Islet precursor cell (in vitro differentiated cells): ENCODE measurements around the gene TLE6.
"Not testable (repeated sequence)": the region's sequence is repeated elsewhere in the genome, so short reads cannot be mapped to it uniquely, and the experiment has no call there.

Source experiments
- DNase-seq: peaks from one replicate; pipeline ENCODE4 v3.0.0-alpha.2; 2018

The TLE6 gene

GRCh38 chr19:3005345-3005744 is 28.0 kb downstream of the TLE6 start:
- DNase-seq: no peak

GRCh38 chr19:3006075-3006767 is 28.9 kb downstream of the TLE6 start:
- DNase-seq: peak; percentile 63

GRCh38 chr19:3007975-3008374 is 30.6 kb downstream of the TLE6 start:
- DNase-seq: no peak

- no peak for DNase-seq
These were observed 31.6 kb downstream of the TLE6 start for GRCh38 chr19:3008994-3009393.

- DNase-seq: no peak
These were observed 33.5 kb downstream of the TLE6 start for GRCh38 chr19:3010871-3011270.

- DNase-seq: not testable (repeated sequence)
These were observed 34.7 kb downstream of the TLE6 start for GRCh38 chr19:3012059-3012458.

GRCh38 chr19:3012621-3013262 is 35.4 kb downstream of the TLE6 start:
- no peak for DNase-seq

GRCh38 chr19:3013263-3013725 is 35.9 kb downstream of the TLE6 start:
- DNase-seq: no peak

- no peak for DNase-seq
These were observed 36.8 kb downstream of the TLE6 start for GRCh38 chr19:3014135-3014534.

GRCh38 chr19:3015126-3016057 is 38.0 kb downstream of the TLE6 start:
- no peak for DNase-seq

GRCh38 chr19:3017923-3018322 is 40.6 kb downstream of the TLE6 start:
- no peak for DNase-seq

- DNase-seq: no peak
These were observed 42.0 kb downstream of the TLE6 start for GRCh38 chr19:3019211-3019854.

- no peak for DNase-seq
These were observed 43.1 kb downstream of the TLE6 start for GRCh38 chr19:3020321-3020960.

- DNase-seq: no peak
These were observed 47.1 kb downstream of the TLE6 start for GRCh38 chr19:3024509-3024869.

- peak; percentile 86 for DNase-seq
These were observed 47.6 kb downstream of the TLE6 start for GRCh38 chr19:3024870-3025548.

GRCh38 chr19:3025549-3025886 is 48.2 kb downstream of the TLE6 start:
- no peak for DNase-seq

GRCh38 chr19:3026768-3027167 is 49.4 kb downstream of the TLE6 start:
- no peak for DNase-seq

GRCh38 chr19:3027292-3027691 is 49.9 kb downstream of the TLE6 start:
- no peak for DNase-seq

- no peak for DNase-seq
These were observed 50.6 kb downstream of the TLE6 start for GRCh38 chr19:3027981-3028304.

GRCh38 chr19:3028305-3029064 is 51.1 kb downstream of the TLE6 start:
- DNase-seq: no peak
